Right lobe of liver (tissue), 4 donors: ENCODE data around the gene KIRREL3.

Experiments used
- CTCF ChIP-seq, 4 donors: fragments of 200-600 bp in 3 of 4; fragments of 450-650 bp in 1 of 4; IDR thresholded peaks; one replicate each; pipeline versions ENCODE4 v1.5.1 to v1.8.0; 2016 to 2022; ENCODE audit warnings: antibody characterized with exemption in 4 of 4, mild to moderate bottlenecking in 2 of 4
- POLR2A ChIP-seq: fragments of 450-650 bp; IDR thresholded peaks from one replicate; pipeline ENCODE4 v1.6.1; 2017; ENCODE audit warnings: antibody characterized with exemption, mild to moderate bottlenecking
- donor health status: DM: no; HTN: no; CAD: no.
- donor health status: DM: no; HTN: no; CAD: no.
- donor health status: DM: no; HTN: yes; CAD: no.

- TF ChIP-seq CTCF (IDR thresholded peaks at IDR 0.05) (no peak), POLR2A (no peak)
Measured at GRCh38 chr11:126751242-126751641, 249.3 kb downstream of the KIRREL3 start.
